Left lung (tissue), 10 donors: ENCODE data around the gene NME5. TPM values are rescaled to one million over a fixed set of nuclear protein-coding genes. Genes with fewer than 3 reads are reported as not detected.
"Not testable (repeated sequence)": the region's sequence is repeated elsewhere in the genome, so short reads cannot be mapped to it uniquely, and the experiment has no call there.

Experiments used
- ATAC-seq: fragments of 200-7000 bp; cut with Tn5 transposase; one replicate; pipeline ENCODE4 v1.9.1; 2020; ENCODE audit warnings: moderate library complexity
- DNase-seq, 4 donors: peaks; one replicate each; pipeline ENCODE4 v3.0.0-alpha.2; 2013 to 2020
- H3K27ac ChIP-seq, 2 donors: fragments of 200-600 bp; sonication (generic) in 1 of 2; one replicate each; pipeline versions ENCODE4 v1.5.0 to v1.8.0; 2020 to 2021
- H3K27me3 ChIP-seq, 2 donors: fragments of 200-600 bp; sonication (generic) in 1 of 2; one replicate each; pipeline versions ENCODE4 v1.5.0 to v1.8.0; 2020 to 2021
- H3K36me3 ChIP-seq, 2 donors: fragments of 200-600 bp; sonication (generic) in 1 of 2; one replicate each; pipeline versions ENCODE4 v1.5.0 to v1.8.0; 2020 to 2021
- H3K4me1 ChIP-seq, 2 donors: fragments of 200-600 bp; one replicate each; pipeline ENCODE4 v1.8.0; 2021
- H3K4me3 ChIP-seq, 2 donors: fragments of 200-600 bp; sonication (generic) in 1 of 2; one replicate each; pipeline versions ENCODE4 v1.5.0 to v1.8.0; 2020 to 2021; ENCODE audit warnings: mild to moderate bottlenecking in 1 of 2
- H3K9me3 ChIP-seq, 2 donors: fragments of 200-600 bp; sonication (generic) in 1 of 2; one replicate each; pipeline versions ENCODE4 v1.5.0 to v1.8.0; 2020 to 2021
- intact Hi-C, 2 donors: fragments of 100-400 bp; cut with DNase I; formaldehyde crosslinking; loops; one replicate each; pipeline versions ENCODE4 v1.11.2 to v1.14.2; 2022
- polyA plus RNA-seq, 6 donors: library from polyadenylated mRNA; unstranded; fragments of 120-200 nt; gene quantifications; one replicate each; pipeline ENCODE4 v1.2.1, GENCODE V29; 2013; ENCODE audit not compliant: insufficient read length in 6 of 6
- total RNA-seq, 2 donors: library from RNA; stranded (reverse); fragmentation: NEBNext Ultra II Directional; extraction: Animal tissue kit (Norgen Biotek cat#: 25700); gene quantifications; one replicate each; pipeline ENCODE4 v1.2.1, GENCODE V29; 2021
- TF ChIP-seq, protein P1 (sequence below), 2 donors: fragments of 200-600 bp; sonication (generic) in 1 of 2; IDR thresholded peaks; one replicate each; pipeline versions ENCODE4 v1.5.0 to v1.8.0; 2021; ENCODE audit warnings: antibody characterized with exemption in 2 of 2
- donor health status: DM: no; HTN: yes; CAD: no.
- donor health status: DM: no; HTN: no; CAD: no.

NME5 gene
- total and polyA plus RNA-seq, 8 donors = 5.9 to 13.0 (median 10.3) TPM

DNA sequence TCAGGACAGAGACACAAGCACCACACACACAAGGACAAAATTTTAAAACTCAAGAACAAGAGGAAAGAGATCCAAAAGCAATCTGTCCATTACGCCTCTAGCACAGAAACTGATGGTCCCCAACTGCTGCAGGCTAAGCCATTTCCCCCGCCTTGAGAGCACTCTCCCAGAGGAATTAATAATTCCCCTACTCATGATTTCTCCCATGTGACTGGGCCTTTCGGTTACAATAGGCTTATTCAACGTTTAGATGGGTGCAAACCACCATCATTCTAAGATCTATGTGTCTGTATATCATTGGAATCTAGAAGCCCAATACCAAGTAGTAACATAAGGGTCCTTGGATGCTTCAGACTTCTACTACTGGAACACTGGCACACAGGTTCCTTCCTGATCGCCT lies 20.4 kb upstream of the NME5 start:
- DNase-seq = no peak
- Histone ChIP-seq H3K9me3 (no peaks in the 10 kb centered on the region), H3K36me3 (peaks cover 10 to 89% of the 10 kb centered on the region in 2 donors), H3K4me3 (no peak overlapping the region), H3K27me3 (no peaks in the 10 kb centered on the region), H3K4me1 (no peaks in the 10 kb centered on the region), H3K27ac (no peak overlapping the region)
- TF ChIP-seq, protein P1, sequence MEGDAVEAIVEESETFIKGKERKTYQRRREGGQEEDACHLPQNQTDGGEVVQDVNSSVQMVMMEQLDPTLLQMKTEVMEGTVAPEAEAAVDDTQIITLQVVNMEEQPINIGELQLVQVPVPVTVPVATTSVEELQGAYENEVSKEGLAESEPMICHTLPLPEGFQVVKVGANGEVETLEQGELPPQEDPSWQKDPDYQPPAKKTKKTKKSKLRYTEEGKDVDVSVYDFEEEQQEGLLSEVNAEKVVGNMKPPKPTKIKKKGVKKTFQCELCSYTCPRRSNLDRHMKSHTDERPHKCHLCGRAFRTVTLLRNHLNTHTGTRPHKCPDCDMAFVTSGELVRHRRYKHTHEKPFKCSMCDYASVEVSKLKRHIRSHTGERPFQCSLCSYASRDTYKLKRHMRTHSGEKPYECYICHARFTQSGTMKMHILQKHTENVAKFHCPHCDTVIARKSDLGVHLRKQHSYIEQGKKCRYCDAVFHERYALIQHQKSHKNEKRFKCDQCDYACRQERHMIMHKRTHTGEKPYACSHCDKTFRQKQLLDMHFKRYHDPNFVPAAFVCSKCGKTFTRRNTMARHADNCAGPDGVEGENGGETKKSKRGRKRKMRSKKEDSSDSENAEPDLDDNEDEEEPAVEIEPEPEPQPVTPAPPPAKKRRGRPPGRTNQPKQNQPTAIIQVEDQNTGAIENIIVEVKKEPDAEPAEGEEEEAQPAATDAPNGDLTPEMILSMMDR (IDR thresholded peaks at IDR 0.05) = no peak
- ATAC-seq = no peak
- intact Hi-C loops = no loop called here

DNA sequence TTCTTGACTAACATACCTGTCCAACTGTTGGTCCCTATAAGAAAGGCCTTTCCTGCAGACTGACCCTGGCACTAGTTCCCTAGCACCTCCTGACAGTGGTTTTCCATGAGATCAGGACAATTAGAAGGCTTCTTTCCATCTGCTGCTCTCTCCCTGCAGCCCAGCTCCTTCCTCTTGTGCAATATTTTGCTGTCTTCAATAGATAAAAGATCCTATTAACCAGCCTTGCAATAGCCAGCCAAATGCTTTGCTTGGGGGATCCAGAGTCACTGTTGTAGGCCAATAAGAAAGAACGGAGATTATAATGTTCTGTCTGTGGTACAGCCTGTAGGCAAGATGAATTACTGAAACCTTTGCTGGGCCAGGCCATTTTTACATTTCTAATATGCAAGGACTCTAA lies 18.4 kb upstream of the NME5 start:
- ATAC-seq = no peak

DNA sequence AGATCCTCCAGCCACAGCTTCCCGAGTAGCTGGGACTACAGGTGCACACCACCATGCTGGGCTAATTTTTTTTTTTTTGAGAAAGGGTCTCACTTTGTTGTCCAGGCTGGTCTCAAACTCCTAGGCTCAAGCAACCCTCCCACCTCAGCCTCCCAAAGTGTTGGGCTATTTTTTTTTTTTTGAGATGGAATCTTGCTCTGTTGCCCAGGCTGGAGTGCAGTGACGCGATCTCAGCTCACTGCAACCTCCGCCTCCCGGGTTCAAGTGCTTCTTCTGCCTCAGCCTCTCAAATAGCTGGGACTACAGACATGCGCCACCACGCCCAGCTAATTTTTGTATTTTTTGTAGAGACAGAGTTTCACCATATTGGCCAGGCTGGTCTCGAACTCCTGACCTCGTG lies 16.7 kb upstream of the NME5 start:
- DNase-seq, ATAC-seq, H3K4me3 ChIP-seq, H3K27ac ChIP-seq, intact Hi-C loops, H3K4me1 ChIP-seq, H3K9me3 ChIP-seq, H3K27me3 ChIP-seq: not testable (repeated sequence)
- H3K36me3 ChIP-seq = peaks cover 4 to 52% of the 10 kb centered on the region in 2 donors

More for the DNA sequence above, 18.4 kb upstream of the NME5 start:
- H3K27ac ChIP-seq = no peak overlapping the region
- no peaks in the 10 kb centered on the region for H3K27me3 ChIP-seq
- no peaks in the 10 kb centered on the region for H3K9me3 ChIP-seq
- no peaks in the 10 kb centered on the region for H3K4me1 ChIP-seq
- TF ChIP-seq, protein P1 (IDR thresholded peaks at IDR 0.05) = no peak
- no peak overlapping the region for H3K4me3 ChIP-seq
- DNase-seq = no peak
- peaks cover 10 to 69% of the 10 kb centered on the region in 2 donors for H3K36me3 ChIP-seq
- intact Hi-C loops = no loop called here

DNA sequence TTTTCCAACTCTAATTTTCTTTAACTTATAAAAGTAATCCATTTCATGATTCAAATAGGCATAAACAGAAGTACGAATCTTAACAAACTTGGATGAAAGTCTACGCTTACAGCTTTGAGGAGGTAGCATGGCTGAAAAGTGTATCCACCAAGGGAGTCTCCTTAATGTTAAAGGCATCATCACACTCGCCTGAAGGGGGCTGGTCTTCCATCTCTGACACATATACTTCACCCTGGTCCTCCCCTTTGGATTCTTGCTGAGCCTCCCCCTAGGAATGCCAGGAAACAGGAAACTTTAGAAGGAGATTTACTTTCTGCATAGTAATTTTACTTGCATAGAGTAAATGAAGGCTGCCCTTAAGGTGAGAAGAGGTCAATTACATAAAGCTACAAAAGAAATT lies 10.3 kb upstream of the NME5 start:
- DNase-seq = no peak
- intact Hi-C loops = no loop called here
- no peak for ATAC-seq

DNA sequence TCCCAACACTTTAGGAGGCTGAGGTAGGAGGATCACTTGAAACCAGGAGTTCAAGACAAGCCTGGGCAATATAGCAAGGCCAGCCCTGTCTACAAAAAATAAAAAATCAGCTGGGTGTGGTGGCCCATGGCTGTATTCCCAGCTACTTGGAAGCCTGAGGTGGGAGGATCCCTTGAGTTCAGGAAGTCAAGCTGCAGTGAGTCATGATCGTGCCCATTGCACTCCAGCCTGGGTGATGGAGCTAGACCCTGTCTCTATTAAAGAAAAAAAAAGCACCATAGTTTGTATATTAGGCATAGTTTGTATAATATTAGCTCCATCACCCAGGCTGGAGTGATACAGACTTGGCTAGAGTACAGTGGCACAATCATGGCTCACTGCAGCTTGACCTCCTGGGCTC lies 9.6 kb upstream of the NME5 start:
- Histone ChIP-seq H3K27ac (no peak overlapping the region), H3K4me3 (no peak overlapping the region), H3K27me3 (no peaks in the 10 kb centered on the region), H3K4me1 (no peaks in the 10 kb centered on the region), H3K36me3 (no peaks in the 10 kb centered on the region), H3K9me3 (no peaks in the 10 kb centered on the region)
- TF ChIP-seq, protein P1 (IDR thresholded peaks at IDR 0.05) = no peak
- ATAC-seq (peak; percentile 88), DNase-seq (peak in 1 of 4 donors; percentile 37)
- intact Hi-C loops = no loop called here

More for the DNA sequence above, 10.3 kb upstream of the NME5 start:
- Histone ChIP-seq H3K9me3 (no peaks in the 10 kb centered on the region), H3K4me3 (no peak overlapping the region), H3K36me3 (no peaks in the 10 kb centered on the region), H3K4me1 (no peaks in the 10 kb centered on the region), H3K27ac (no peak overlapping the region), H3K27me3 (no peaks in the 10 kb centered on the region)
- TF ChIP-seq, protein P1 (IDR thresholded peaks at IDR 0.05) = no peak

DNA sequence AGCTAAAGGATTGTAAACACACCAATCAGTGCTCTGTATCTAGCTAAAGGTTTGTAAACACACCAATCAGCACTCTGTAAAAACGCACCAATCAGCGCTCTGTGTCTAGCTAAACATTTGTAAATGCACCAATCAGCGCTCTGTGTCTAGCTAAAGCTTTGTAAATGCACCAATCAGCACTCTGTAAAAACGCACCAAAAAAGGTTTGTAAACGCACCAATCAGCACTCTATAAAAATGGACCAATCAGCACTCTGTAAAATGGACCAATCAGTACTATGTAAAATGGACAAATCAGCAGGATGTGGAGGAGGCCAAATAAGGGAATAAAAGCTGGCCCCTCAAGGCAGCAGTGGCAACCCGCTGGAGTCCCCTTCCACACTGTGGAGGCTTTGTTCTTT lies 4.3 kb upstream of the NME5 start:
- H3K4me3 ChIP-seq, intact Hi-C loops, H3K9me3 ChIP-seq, H3K36me3 ChIP-seq, DNase-seq, ATAC-seq, H3K27ac ChIP-seq: not testable (repeated sequence)
- H3K27me3 ChIP-seq = peaks cover 0 to 21% of the 10 kb centered on the region in 2 donors
- peaks cover 9 to 13% of the 10 kb centered on the region in 2 donors for H3K4me1 ChIP-seq
